ENCODE results near the gene REM2. TPM values are rescaled to one million over a fixed set of nuclear protein-coding genes. Genes with fewer than 3 reads are reported as not detected.

Gene REM2
- total RNA-seq, 2 donors from 2014 or later, result 0.77 to 1.2 TPM

DNA sequence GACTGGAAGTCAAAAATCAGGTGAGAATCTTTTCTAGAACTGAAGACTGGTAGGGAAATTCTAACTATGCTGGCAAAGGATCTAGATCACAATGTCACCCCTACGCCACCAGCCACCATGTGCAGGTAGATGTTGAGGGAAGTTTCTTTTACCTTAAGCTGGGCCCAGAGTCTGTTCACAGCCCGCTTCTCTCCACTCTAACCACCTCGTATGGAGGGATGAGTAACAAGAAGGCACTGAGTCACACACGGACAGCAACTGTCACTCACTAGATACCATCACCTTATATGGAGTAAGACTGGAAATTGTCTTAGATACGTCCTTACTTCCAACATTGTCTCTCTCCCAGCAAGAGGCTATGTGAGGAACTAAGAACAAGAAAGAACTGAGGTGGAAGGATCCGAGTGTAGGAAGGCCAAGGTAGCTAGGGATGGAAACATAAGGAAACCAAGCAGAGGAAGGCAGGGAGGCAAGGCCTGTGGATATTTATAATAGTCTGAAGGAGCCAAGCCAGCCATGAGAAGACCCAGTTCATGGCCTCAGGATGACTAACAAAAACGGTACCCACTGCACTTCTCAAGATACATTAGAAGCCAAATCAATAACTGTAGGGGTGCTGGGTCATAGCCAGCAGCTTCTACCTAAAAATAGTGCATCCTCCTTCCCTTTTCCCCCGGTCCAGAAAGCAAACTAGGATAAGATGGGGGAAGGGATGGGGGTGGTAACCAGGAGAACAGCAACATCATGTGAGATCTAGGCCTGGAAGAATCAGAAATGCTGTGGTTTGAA is 15.5 kb downstream of the REM2 start:
- no peak overlapping the region for H3K27ac Mint-ChIP-seq
- H3K36me3 ChIP-seq (ENCODE audit: control insufficient read depth, insufficient read depth, low read length), result peaks cover 44% of the 10 kb centered on the region
- peaks cover 10% of the 10 kb centered on the region for H3K4me1 ChIP-seq (ENCODE audit: control insufficient read depth, insufficient read depth, low read length)
- peak; percentile 23 for DNase-seq
- TF ChIP-seq, protein P1, sequence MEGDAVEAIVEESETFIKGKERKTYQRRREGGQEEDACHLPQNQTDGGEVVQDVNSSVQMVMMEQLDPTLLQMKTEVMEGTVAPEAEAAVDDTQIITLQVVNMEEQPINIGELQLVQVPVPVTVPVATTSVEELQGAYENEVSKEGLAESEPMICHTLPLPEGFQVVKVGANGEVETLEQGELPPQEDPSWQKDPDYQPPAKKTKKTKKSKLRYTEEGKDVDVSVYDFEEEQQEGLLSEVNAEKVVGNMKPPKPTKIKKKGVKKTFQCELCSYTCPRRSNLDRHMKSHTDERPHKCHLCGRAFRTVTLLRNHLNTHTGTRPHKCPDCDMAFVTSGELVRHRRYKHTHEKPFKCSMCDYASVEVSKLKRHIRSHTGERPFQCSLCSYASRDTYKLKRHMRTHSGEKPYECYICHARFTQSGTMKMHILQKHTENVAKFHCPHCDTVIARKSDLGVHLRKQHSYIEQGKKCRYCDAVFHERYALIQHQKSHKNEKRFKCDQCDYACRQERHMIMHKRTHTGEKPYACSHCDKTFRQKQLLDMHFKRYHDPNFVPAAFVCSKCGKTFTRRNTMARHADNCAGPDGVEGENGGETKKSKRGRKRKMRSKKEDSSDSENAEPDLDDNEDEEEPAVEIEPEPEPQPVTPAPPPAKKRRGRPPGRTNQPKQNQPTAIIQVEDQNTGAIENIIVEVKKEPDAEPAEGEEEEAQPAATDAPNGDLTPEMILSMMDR (conservative IDR thresholded peaks at IDR 0.05), result no peak
- no peak overlapping the region for H3K27ac ChIP-seq (ENCODE audit: low read depth, low read length)
- peaks cover 29% of the 10 kb centered on the region for H3K36me3 Mint-ChIP-seq (ENCODE audit: low read depth)
- H3K9me3 Mint-ChIP-seq, result no peaks in the 10 kb centered on the region
- no peak overlapping the region for H3K4me3 Mint-ChIP-seq
- 83 to 88% methylated on average over 3 to 6 of the region's 8 CpGs for WGBS, 2 experiments (ENCODE audit: insufficient coverage in 1 of 2, insufficient read length in 1 of 2)
- H3K9me3 ChIP-seq (ENCODE audit: control insufficient read depth, low read length), result no peaks in the 10 kb centered on the region
- peaks cover 24% of the 10 kb centered on the region for H3K27me3 Mint-ChIP-seq (ENCODE audit: insufficient read depth)
- H3K4me3 ChIP-seq (ENCODE audit: low read length), result no peak overlapping the region
- H3K4me1 Mint-ChIP-seq, result peaks cover 5% of the 10 kb centered on the region
- no peaks in the 10 kb centered on the region for H3K27me3 ChIP-seq (ENCODE audit: control insufficient read depth, insufficient read depth, low read length, poor library complexity, severe bottlenecking)
- no peak overlapping the region for H3K9ac ChIP-seq (ENCODE audit: extremely low read depth, low read length, poor library complexity, severe bottlenecking)

DNA sequence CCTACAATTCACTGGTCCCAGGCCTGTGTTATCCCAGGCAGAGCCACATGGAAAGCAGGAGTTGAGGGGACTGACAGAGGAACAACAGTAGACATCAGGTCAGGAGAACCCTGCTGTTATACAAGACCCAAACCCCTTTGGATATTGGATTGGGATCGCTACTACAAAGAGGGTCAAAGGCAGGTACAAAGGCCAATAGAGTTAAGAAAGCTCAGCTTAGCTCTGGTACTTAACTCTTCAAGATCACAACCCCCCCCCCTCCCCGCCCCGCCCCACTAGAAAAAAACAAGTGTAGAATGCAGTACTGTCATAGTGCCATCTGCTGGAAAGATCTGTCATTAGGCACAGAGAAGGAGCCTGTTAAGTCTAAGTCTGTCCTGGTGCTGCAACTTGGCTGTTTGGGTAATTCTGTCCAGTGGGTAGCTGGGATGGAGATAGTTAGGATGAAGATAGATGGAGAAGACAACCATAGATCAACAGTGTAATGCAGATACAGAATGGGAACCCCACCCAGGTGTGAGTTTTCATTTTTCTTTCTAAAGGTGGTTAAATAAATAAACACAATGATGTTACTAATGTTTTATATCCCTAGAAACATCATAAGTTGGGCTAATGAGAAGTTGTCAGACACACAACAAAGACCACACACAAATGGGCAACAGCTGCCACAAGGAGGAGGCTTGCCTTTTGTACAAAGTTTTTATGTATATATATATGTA is 17.2 kb downstream of the REM2 start:
- no peak overlapping the region for H3K4me3 ChIP-seq (ENCODE audit: low read length)
- H3K36me3 Mint-ChIP-seq (ENCODE audit: low read depth), result peaks cover 47% of the 10 kb centered on the region
- WGBS, 2 experiments (ENCODE audit: insufficient coverage in 1 of 2, insufficient read length in 1 of 2), result 8 to 14% methylated on average over 1 of the region's 3 CpGs
- no peaks in the 10 kb centered on the region for H3K9me3 ChIP-seq (ENCODE audit: control insufficient read depth, low read length)
- H3K27ac ChIP-seq (ENCODE audit: low read depth, low read length), result peak overlapping the region; percentile 22
- no peak overlapping the region for H3K27ac Mint-ChIP-seq
- no peaks in the 10 kb centered on the region for H3K9me3 Mint-ChIP-seq
- H3K36me3 ChIP-seq (ENCODE audit: control insufficient read depth, insufficient read depth, low read length), result peaks cover 61% of the 10 kb centered on the region
- H3K4me3 Mint-ChIP-seq, result no peak overlapping the region
- DNase-seq, result peak; percentile 90
- peaks cover 3% of the 10 kb centered on the region for H3K4me1 Mint-ChIP-seq
- H3K4me1 ChIP-seq (ENCODE audit: control insufficient read depth, insufficient read depth, low read length), result peaks cover 10% of the 10 kb centered on the region
- TF ChIP-seq, protein P1 (conservative IDR thresholded peaks at IDR 0.05), result peak; percentile 77
- no peak overlapping the region for H3K9ac ChIP-seq (ENCODE audit: extremely low read depth, low read length, poor library complexity, severe bottlenecking)
- H3K27me3 ChIP-seq (ENCODE audit: control insufficient read depth, insufficient read depth, low read length, poor library complexity, severe bottlenecking), result no peaks in the 10 kb centered on the region
- peaks cover 23% of the 10 kb centered on the region for H3K27me3 Mint-ChIP-seq (ENCODE audit: insufficient read depth)

DNA sequence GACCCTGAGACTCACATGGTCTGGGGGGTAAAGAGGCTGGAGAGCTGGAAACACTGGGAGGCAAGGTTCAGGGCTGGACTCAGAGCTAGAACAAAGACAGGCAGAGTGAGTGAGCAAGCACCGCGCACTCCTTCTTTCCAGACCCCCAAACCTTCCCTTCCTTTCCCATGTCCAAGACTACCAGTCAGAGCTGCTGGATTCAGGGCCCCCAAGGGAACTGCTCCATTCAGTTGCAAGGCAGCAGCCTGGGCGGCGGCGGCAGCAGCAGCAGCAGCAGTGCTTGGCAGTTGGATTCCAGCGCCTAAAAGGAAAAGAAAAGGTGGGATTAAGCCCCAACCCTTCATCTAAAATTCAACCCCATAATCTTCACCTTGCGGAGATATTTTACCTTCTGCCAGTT is 18.8 kb downstream of the REM2 start:
- Histone ChIP-seq H3K9ac (ENCODE audit: extremely low read depth, low read length, poor library complexity, severe bottlenecking) (no peak overlapping the region), H3K27ac (ENCODE audit: low read depth, low read length) (no peak overlapping the region), H3K27me3 (ENCODE audit: control insufficient read depth, insufficient read depth, low read length, poor library complexity, severe bottlenecking) (no peaks in the 10 kb centered on the region), H3K4me3 (ENCODE audit: low read length) (no peak overlapping the region), H3K9me3 (ENCODE audit: control insufficient read depth, low read length) (no peaks in the 10 kb centered on the region), H3K36me3 (ENCODE audit: control insufficient read depth, insufficient read depth, low read length) (peaks cover 77% of the 10 kb centered on the region), H3K4me1 (ENCODE audit: control insufficient read depth, insufficient read depth, low read length) (peaks cover 10% of the 10 kb centered on the region)
- TF ChIP-seq, protein P1 (conservative IDR thresholded peaks at IDR 0.05), result no peak
- Mint-ChIP-seq H3K36me3 (ENCODE audit: low read depth) (peaks cover 61% of the 10 kb centered on the region), H3K27me3 (ENCODE audit: insufficient read depth) (peaks cover 15% of the 10 kb centered on the region), H3K4me3 (no peak overlapping the region), H3K4me1 (peaks cover 3% of the 10 kb centered on the region), H3K27ac (no peak overlapping the region), H3K9me3 (no peaks in the 10 kb centered on the region)
- DNase-seq, result no peak
- 97 to 100% methylated on average over 1 to 7 of the region's 7 CpGs for WGBS, 2 experiments (ENCODE audit: insufficient coverage in 1 of 2, insufficient read length in 1 of 2)
